ENCODE measurements around the gene SLPI. TPM values are rescaled to one million over a fixed set of nuclear protein-coding genes. Genes with fewer than 3 reads are reported as not detected.
A peak's percentile ranks its signal among the peaks of the same experiment; 100 is the strongest.

Gene SLPI
- total RNA-seq, 1 donor from 2014 or later = not detected

DNA sequence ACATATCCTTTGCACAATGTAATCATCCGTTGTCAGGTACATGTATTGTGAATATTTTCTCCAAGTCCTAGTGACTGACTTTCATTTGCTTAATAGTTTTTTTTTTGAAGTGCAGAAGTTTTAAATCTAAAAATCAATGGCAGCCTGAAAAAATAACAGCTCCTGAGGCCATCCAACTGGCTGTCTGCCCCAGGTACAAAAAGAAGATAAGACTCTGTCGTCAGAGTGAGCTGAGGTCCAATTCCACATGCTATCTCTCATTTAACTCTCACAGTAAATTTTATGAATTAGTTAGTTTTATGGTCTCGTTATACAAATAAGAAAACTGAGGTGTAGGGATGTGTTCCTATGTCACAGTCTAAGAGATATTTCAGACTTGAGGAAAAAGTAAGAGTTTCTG is 21.0 kb upstream of the SLPI start:
- no peak for DNase-seq (ENCODE audit: low read depth)

- DNase-seq (ENCODE audit: low read depth) = no peak
Observed at GRCh38 chr20:45269754-45270270, 15.4 kb upstream of the SLPI start.

DNA sequence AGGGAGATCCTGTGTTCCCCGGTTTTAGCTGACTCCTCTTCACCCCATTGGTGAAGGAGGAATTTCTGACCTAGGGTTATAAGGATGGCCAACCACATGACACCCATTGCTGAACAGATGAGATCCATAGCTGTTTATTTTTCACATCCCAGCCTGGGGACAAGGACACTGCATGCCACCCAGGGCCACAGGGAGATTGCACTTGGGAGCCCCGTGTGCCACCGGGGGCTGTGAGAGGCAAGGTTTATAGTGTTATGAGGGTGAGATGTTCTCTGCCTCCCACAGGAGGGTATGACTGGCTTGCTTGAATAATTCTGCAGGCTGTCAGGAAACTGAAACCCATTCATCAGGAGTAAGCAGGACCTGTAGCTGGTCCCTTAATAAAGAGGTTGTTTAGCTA is 14.7 kb upstream of the SLPI start:
- no peak for DNase-seq (ENCODE audit: low read depth)

DNA sequence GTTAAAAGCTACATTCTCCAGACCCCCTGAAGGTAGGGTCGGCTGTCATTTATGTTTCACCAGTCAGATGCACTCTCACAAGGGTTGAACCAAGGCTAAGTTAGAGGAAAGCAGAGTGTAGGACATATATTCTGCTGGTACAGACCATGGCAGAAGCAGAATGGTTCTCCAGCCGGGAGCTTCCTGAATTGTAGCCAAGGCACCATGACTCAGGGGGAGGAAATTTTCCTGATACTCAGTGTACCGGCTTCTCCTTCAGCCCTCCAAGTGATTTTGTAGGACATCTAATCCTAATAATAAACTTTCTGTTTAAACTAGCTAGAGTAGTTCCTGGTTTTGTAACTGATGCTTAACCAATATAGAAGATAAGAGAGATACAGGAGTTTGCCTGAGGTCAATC is 14.2 kb upstream of the SLPI start:
- DNase-seq (ENCODE audit: low read depth) = no peak

DNA sequence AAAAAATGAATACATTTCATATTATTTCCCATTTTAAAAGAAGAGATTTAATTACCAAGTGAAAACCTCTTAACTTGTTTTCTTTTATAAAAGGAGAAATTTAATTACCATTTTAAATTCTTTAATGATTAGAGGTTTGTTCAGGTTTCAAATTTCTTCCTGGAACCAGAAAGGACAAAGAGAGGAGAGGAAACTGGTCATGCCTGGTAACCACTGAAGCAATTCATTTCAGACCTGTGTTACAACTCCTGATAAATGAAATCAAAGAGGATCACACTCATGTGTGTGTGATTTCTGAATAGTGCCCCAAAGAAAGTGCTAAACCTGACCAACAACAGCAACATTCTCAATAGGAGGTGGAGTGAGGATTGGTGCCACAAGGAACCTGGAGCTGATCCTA is 12.6 kb upstream of the SLPI start:
- DNase-seq (ENCODE audit: low read depth) = no peak

- no peak for DNase-seq (ENCODE audit: low read depth)
Observed at GRCh38 chr20:45263556-45264266, 9.3 kb upstream of the SLPI start.

DNA sequence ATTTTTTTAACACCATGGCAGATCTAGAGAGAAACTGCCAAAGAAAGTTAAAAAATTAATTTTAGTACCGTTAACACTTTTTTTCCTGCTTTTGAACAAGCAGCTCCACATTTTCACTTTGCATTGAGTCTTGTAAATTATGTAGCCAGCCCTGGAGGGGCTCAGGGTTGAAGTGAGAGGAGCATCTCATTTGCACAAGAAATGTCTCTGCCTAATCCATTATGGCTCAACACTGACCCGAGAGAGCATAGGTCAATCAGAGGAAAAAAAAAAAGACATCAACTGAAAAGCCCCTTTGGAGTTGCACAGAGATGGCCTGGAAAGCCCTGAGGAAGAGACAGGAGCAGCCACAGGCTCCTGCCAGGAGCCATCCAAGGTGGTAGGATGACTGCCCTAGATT is 4.3 kb upstream of the SLPI start:
- DNase-seq (ENCODE audit: low read depth) = no peak

DNA sequence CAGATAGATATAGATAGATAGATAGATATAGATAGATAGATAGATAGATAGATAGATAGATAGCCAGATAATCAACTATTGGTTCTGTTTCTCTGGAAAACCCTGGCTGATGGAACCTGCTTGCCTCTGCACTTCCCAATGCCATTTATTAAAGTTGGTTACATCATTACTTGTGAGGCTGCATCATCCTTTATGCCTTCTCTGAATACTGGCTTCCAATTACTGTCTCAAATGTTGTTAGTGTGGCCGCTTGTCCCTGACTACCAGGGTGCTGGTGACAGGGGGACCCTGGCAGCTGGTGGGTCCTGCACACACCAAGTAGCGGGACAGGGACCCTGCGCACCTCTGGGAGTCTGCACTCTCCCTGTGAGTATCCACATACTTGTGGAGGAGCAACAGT is 3.9 kb upstream of the SLPI start:
- DNase-seq (ENCODE audit: low read depth) = no peak

- DNase-seq (ENCODE audit: low read depth) = no peak
Observed at GRCh38 chr20:45257711-45258110, 3.3 kb upstream of the SLPI start.

DNA sequence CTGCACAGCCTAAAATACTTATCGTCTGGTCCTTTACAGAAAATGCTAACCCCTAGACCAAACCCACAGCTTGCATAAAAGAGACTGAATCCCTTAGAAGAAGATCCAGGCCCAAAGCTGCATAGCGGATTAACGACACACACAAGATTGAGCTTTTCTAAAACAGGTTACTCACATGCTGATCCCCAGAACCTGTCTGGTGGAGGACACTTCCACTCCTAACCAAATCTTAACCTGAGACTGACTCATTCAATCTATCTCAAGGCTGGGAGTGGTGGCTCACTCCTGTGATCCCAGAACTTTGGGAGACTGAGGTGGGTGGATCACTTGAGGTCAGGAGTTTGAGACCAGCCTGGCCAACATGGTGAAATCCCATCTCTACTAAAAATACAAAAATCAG is 2.8 kb upstream of the SLPI start:
- no peak for DNase-seq (ENCODE audit: low read depth)

DNA sequence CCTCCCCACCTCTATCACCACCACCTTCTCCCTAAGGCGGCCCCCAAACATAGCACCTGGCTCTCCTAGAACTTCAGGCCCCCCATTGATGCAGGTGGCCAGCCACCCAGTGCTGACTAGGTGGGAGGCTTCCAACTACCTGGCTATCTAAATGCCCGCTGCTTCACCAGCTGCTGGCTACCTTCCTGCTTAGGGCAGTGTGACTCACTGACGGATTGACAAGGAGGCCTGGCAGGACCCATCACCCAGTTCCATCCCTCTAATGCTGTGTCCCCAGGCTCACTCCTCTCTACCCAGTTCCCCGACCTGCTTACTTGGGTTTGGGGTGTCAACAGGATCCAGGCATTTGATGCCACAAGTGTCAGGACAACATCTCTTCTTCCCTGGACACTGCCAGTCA is 1.1 kb downstream of the SLPI start:
- no peak for DNase-seq (ENCODE audit: low read depth)

DNA sequence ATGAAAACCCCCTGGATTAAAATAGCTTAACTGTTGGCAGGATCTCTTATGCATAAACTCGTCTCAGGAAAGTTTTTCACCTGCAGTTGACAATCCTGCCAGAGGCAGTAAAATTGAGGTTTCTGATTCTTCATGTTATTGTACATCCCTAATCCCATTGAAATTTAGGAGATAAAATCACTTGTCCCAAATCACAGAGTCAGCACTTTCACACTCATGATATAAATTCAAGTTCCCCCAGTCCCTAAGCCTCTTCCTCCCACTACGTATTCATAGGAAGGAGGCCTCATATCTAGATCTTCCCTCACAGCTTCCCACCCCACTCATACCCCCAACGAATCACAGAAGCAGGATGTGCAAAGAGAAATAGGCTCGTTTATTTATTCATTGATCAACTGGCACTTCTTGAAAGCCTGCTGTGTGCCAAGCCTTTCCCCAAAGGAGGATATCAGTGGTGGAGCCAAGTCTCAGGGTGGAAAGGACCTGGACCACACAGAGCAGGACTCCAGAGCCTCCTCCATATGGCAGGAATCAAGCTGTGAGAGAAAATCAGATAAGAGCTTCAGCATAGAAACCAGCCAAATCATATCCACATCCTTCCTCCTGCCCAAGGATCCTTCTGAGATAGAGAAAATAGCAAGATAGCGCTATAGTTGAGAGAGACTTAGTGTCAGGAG is 2.3 kb downstream of the SLPI start:
- no peak for DNase-seq (ENCODE audit: low read depth)

DNA sequence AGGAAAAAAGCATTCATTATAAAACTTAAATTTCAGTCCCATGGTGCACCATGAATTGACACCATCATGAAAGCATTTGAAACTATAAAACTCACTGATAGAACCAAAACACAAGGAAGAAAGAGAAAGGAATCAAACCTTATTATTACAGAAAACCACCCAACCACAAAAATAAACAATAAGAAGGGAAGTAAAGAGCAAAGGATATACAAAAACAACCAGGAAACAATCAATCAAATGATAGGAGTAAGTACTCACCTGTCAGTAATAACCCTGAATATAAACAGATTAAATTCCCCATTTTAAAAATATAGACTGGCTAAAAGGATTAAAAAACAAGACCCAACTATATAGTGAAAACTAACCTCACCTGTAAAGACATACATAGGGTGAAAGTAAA is 5.8 kb downstream of the SLPI start:
- DNase-seq (ENCODE audit: low read depth) = no peak

- DNase-seq (ENCODE audit: low read depth) = no peak
Observed at GRCh38 chr20:45247865-45248264, 6.5 kb downstream of the SLPI start.

GRCh38 chr20:45246109-45246508 is 8.3 kb downstream of the SLPI start:
- no peak for DNase-seq (ENCODE audit: low read depth)

DNA sequence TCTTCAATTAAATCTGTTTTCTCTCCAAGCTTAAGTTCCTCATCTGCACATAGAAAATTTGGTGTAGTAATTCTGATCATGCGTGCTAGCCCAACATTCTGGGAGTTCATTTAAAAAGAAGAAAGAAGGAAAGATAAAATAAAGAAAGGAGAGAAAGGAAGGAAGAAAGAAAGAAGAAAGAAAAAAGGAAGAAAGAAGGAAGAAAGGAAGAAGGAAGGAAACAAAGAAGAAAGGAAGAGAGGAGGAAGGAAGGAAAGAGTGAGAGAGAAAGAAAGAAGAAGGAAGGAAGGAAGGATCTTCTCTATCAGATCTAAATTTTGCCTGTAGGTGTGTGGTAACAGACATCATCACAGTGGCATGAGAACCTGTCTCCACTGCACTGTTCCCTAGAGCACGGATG is 16.2 kb downstream of the SLPI start:
- no peak for DNase-seq (ENCODE audit: low read depth)

GRCh38 chr20:45235995-45236394 is 18.4 kb downstream of the SLPI start:
- no peak for DNase-seq (ENCODE audit: low read depth)

DNA sequence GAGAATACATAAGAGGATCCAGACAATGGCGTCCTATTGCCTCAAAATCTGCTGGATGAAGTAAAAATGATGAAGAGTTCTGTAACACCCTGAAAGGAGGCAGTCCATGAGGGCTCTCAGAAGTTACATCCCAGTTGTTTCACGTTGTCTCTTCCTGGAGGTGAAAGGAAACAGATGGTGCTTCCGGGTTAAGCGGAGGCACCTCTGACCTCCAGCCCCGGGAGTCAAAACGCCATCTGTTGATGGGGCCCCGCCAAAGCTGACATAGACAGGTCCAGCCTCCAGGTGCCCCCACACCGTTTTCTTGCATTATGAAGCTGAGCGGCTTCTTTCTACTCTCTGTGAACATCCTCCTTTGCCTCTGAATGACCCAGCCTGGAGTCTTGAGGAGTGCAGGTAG is 23.7 kb downstream of the SLPI start:
- no peak for DNase-seq (ENCODE audit: low read depth)

DNA sequence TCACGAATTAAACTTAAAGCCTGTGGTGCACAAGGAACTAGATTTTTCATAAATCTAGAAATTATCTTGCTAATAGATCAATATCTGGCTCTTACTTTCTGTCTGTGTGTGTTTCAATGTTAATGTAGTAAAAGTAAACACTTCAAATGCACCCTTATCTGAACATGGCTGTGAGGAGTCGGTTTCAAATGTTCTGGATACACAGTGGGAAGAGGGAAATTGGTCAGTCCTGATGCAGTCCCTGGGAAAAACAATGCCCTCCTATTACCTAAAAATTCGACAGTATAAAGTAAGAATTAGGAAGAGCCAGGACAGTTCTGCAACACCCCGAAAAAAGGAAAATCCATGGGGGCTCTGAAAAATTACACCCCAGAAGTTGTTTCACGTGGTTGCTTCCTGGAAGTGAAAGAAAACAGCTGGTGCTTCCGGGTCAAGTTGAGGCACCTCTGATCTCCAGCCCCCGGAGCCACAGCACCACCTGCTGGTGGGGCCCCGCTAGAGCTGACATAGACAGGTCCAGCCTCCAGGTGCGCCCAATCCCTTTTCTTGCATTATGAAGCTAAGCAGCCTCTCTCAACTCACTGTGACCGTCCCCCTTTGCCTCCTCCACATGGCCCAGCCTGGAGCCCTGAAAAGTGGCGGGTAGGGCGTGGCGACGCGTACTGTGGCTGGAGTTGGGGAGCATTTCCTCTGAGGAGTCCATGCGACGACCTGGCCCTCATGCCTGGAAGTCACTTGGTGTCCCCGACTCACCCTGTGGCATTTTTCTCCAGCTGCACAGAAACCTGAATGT is 24.9 kb downstream of the SLPI start:
- peak; percentile 3 for DNase-seq (ENCODE audit: low read depth)

- DNase-seq (ENCODE audit: low read depth) = no peak
Observed at GRCh38 chr20:45226287-45226686, 28.1 kb downstream of the SLPI start.

DNA sequence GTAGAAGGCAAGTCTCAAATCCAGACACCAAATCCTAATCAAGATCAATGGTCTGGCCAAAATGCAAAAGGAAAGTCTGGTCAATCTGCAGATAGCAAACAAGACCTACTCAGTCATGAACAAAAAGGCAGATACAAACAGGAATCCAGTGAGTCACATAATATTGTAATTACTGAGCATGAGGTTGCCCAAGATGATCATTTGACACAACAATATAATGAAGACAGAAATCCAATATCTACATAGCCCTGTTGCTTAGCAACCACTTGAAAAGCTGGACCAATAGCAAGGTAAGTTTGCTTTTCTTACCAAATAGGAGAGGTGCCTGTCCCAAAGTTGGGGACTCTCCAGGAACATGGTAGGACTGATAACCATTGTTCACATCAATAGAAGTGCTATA is 31.2 kb downstream of the SLPI start:
- no peak for DNase-seq (ENCODE audit: low read depth)

DNA sequence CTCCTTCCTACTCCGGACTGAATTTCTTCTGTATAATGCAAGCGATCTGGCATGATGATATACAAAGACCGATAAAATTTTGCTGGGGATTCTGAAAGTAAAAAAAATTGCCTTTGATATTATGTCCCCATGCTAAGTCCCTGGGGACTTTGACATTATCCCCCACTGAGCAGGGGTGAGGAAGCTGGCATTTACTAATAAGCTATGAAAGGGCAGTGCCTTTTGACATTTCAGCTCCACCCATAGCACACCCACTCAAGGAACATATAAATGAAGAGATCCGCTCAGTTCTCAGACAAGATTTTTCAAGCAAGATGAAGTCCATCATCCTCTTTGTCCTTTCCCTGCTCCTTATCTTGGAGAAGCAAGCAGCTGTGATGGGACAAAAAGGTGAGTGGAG is 33.3 kb downstream of the SLPI start, which contains the start of gene SEMG2:
SEMG2 (plus strand) TSS at position 298 of the 400 bp plus-strand sequence; CDS start at position 315, 17 bp downstream.
- no peak for DNase-seq (ENCODE audit: low read depth)
